Stimulated activated CD4-positive, alpha-beta T cell treated with anti-CD3 and anti-CD28 coated beads, Interleukin-12 subunit alpha, Interleukin-12 subunit beta, amount 100 ng/mL, for 24 hours (primary cell): ENCODE results near the gene SRPX2.

Source experiments
- DNase-seq, 2 experiments: peaks; one replicate each; pipeline ENCODE4 v3.0.0-alpha.2; 2020; ENCODE audit warnings: low read depth in 2 of 2

SRPX2 gene

GRCh38 chrX:100643956-100644860 is at the start of gene SRPX2:
Gene SRPX2 (plus strand): TSS chrX:100644199. CDS start chrX:100646323, 2,124 bp downstream.
- DNase-seq = no peak

- no peak for DNase-seq
These were observed 47.4 kb upstream of the SRPX2 start for GRCh38 chrX:100596601-100597000.

DNA sequence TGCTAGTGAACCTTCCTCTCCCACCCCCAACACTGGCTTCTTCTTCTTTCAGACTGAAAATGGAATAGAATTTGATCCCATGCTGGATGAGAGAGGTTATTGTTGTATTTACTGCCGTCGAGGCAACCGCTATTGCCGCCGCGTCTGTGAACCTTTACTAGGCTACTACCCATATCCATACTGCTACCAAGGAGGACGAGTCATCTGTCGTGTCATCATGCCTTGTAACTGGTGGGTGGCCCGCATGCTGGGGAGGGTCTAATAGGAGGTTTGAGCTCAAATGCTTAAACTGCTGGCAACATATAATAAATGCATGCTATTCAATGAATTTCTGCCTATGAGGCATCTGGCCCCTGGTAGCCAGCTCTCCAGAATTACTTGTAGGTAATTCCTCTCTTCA is 44.5 kb upstream of the SRPX2 start:
- no peak for DNase-seq

DNA sequence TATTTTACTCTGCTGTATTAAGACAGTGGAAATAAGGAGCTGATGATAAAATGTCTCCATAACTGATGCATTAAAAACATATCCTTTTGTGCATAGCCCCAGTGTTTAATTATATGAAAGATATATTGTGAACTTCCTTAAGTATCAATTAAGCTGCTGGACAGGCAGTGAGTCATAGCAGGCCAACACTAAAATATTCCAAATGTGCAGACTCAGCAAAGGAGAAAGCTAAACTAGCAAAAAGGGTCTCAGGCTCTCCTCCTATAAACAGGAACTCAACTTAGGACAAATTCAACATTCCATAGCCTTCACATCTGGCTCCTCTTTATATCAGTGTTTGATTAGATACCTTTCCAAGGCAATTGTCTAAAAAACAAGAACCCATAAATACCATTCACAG is 43.7 kb upstream of the SRPX2 start:
- no peak for DNase-seq

DNA sequence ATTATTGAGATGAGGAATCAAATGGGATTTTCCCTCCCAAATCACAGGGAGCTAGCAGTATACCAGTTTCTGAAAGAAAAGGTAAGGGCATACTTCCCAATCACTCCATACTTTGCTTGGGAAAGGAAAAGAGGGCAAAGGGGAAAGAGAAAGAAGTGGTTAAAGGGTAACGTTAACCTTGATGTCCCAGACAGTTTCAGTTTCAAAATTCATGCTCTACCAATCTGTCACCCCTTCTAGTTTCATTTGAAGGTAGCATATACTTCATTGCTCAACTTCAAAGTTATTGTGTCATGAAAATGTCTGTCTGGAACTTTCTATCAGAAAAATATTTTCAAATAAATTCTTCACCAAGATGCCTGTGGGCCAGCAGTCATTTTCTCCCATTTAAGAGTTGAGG is 43.2 kb upstream of the SRPX2 start:
- DNase-seq = no peak

GRCh38 chrX:100606753-100607152 is 37.2 kb upstream of the SRPX2 start:
- no peak for DNase-seq

DNA sequence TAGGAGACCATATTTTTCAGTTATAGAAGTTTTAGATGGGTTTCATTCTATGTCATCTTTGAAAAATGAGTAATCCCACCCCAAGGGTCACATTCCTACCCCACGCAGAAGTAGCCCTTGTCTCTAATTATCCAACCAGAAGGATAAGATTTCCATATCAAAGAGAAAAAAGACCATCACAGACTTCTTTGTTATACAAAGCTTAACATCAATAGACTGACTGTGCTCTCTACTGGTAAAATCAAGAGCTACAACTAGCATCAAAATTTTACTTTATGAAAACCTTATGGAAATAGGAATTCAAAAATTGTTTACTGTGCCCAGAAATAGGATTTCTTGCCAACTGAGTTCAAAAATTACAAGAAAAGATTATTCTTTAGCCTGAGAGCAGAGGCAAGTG is 34.4 kb upstream of the SRPX2 start:
- no peak for DNase-seq

DNA sequence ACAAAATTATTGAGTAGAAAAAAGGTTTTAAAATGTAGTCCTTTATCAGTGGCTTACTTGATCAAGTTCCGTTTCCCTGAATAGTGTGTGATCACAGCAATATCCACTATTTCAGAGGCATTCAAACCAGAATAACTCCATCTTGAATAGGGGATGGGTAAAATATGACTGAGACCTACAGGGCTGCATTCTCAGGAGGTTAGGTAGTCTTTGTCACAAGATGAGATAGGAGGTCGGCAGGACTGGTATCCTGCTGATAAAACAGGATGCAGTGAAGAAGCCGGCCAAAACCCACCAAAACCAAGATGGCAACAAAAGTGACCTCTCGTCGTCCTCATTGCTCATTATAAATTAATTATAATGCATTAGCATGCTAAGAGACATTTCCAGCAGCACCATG is 32.0 kb upstream of the SRPX2 start:
- DNase-seq = no peak

GRCh38 chrX:100615005-100615404 is 29.0 kb upstream of the SRPX2 start:
- DNase-seq = no peak

- DNase-seq = no peak
These were observed 21.0 kb upstream of the SRPX2 start for GRCh38 chrX:100623001-100623400.

- DNase-seq = no peak
These were observed 18.0 kb upstream of the SRPX2 start for GRCh38 chrX:100625985-100626491.

DNA sequence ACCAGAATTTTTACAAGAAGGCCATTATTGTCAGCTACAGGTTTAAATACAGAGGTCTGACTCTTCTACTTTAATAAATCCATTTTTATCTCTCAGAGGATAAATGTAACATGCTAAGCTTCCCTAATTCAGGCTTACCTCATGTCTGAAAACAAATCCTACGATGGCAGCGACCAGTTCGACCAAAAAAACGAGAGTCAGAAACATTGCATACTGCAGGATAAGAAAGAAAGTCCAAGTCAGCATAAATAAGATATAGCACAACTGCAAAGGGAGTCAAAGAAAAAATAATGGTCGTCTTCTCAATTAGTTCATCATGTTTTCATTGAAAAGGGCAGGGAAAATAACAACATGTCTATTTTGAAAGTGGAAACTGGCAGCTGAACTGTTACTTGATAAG is 9.0 kb upstream of the SRPX2 start:
- DNase-seq = no peak

GRCh38 chrX:100635989-100636320 is 8.0 kb upstream of the SRPX2 start:
- no peak for DNase-seq

DNA sequence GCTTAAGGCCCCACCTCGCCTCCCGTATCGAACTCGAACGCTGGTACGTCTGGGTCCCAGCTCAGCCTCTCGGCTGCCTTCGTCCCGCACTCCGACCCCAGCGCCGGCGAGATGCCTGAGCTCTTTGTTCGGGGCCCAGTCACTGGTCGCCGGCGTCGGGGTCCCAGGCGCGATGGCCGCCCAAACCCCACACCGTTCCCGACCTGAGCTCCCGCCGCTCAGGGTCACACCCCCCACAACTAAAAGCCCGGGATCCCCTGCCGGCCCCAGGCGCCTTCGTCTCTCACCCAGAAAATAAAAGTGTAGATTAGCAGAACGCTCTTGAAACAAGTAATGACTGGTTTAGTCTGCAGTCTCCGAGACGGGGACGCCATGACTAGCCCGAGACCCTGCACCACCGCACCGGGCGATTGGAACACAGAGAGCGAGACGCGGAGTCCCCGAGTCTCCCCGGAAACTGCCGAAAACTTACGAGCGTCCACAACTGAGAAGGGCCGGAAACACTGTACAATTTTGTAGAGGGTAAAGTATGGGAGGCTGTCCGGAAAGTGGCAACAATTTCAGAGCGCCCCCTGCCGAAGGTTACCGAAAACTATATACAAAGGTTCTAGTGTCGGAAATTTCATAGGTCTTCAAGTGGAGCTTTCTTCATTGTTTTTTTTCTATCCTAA is 7.5 kb upstream of the SRPX2 start, which contains the start of gene TSPAN6:
TSPAN6 (minus strand) TSS at position 486 of the 671 bp plus-strand sequence; CDS start at position 374, 112 bp downstream.
- DNase-seq = peak; percentile 46 to 77

DNA sequence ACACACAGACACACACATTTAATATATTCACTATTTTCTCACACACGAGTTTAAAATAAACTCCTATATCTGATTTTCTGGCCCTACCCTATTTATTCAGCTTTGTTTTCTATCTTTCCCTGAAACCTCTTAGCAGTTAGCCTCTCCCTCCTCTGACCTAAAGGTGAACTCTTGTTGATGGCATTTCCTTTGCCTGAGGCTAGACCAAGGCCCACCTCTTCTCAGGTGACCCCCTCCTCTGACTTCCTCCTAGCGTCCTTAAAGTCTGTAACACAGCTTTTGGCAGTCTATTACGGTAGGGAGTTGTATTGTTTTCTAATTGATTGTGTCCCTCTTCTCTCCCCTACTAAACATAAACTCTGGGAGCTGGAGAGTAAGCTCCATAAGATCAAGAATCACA is 1.7 kb upstream of the SRPX2 start:
- DNase-seq = no peak

- no peak for DNase-seq
These were observed 787 bp upstream of the SRPX2 start for GRCh38 chrX:100643212-100643611.

- no peak for DNase-seq
These were observed 1.1 kb downstream of the SRPX2 start for GRCh38 chrX:100645106-100645505.

- no peak for DNase-seq
These were observed 3.1 kb downstream of the SRPX2 start for GRCh38 chrX:100647095-100647494.

DNA sequence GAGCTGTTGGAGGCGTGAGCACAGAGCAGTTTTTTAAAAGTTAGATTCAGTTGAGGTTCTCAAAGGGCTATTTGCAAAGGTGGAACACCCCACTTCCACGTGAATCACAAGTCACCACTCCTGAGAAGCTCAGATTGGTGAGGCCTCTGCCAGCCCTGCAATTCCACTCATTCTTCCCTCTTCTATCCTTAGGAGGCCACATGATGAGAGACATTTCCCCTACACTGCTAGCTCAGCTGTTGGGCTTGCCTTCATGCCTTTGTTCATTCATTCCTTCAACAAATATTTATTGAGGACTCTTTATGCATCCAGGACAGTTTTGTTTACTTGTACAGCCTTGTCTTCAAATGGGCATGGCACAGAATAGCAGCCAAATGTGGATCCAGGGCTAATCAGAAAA is 3.7 kb downstream of the SRPX2 start:
- DNase-seq = no peak

DNA sequence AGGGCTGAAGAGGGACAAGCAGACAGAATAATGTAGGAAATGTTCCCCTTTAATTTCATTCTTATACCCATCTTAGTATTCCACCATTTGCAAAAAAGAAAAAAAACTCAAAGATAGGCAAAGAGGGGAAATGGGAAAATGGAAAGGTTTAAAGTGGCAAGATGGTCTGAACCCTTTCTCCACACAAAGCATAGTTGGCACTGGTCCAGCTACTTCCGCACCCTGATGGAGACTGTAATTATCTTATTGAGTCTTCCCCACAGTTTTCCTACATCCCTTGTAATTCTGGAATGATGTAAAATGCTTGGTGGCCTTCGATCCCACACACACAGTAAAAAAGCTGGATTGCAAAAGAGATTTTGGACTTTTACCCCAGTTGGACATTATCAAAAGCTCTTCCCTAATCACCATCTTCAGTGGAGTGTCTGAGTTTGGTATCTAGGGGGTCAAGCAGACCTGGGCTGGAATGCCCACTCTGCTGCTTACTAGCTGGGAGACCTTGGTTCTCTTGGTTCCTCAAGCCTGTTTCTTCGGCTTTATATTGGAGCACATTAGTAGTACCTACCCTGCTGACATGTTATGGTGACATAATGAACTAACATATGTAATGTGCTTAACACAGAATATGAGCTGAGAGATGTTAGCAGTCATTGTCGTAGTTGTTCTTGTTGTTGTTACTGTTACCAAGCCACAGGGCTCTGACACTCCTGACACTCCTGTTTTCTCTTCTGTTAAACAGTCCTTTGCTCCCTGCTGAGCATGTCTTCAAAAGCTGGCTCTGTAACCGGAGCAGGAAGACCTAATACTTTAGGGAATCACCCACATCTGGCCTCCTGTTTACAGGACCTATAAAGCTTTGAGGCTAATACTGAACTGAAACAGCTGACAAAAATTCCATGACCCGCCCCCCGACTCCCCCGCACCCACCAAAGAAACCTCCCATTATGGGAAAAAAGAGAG is 4.7 kb downstream of the SRPX2 start:
- no peak for DNase-seq

DNA sequence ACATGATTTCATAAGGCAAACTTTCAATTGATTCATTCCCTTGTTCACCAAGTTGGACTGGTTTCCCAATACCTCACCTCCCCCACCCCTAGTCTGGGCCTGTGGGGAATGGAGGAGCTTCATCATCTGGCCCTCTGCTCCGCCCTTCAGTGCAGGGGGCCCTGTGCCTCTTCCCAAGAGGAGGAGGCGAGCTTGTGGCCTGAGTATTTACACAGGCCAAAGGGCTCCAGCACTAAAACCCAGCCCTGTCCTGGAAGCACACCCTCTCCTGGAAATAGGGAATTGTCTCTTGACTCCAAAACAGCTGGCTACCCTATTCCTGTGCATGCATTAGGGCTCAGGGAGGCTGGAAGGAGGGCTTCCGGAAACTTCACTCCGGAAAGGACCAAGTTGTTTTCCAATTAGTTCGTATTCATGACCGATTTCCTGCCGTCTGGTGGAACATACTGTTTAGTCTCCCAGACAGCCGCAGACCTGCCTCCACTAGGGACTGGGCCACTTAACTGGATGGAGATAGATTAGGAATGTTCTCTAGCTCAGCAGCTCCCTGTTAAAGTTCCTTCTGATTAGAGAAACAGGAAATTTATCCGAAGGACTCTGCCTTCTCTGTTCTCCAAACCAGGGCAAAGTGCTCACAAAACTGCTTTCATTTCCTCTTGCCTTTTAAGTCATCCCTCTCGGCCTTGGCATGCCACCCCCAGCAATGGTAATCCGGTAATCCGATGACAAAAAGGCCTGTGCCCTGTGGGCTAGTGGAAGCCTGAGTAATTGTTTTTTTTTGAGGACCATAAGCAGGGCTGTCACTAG is 5.8 kb downstream of the SRPX2 start:
- no peak for DNase-seq
